Measurements from ENCODE around the gene NPL. TPM values are rescaled to one million over a fixed set of nuclear protein-coding genes. Genes with fewer than 3 reads are reported as not detected.

The NPL gene
- total RNA-seq, 1 donor from 2014 or later, result 9.1 TPM

DNA sequence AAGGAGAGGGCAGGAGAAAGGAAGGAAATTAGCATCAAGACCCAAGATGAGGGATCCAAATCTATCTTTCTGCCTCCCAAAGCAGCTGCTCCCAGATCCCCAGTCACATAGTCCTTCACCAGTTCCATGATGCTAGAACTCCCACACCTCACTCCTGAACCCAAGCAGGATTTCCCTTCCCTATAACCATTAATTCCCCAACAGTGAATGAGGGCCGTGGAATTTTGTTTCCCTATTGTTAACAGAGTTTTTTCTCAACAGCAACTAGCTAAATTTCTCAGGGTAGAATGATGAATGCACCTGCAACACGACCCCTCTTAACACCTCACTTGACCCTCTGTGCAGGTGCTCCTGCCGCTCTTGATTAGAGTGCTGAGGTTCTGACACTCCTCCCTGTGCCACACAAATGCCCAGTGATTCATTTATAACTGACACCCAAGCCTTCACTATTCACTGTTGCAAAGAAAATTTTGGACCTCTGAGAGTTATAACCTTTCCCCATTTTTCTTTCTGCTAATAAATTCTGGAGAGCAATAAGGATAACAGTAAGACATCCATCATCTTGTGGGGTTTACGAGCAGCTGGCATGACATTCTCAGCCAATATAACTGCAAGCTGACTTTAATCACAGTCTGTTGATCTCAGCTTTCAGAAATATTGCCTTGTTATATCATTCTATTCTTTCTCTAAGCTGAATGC lies 25.4 kb upstream of the NPL start:
- no peak overlapping the region for H3K4me3 Mint-ChIP-seq
- TF ChIP-seq, protein P1, sequence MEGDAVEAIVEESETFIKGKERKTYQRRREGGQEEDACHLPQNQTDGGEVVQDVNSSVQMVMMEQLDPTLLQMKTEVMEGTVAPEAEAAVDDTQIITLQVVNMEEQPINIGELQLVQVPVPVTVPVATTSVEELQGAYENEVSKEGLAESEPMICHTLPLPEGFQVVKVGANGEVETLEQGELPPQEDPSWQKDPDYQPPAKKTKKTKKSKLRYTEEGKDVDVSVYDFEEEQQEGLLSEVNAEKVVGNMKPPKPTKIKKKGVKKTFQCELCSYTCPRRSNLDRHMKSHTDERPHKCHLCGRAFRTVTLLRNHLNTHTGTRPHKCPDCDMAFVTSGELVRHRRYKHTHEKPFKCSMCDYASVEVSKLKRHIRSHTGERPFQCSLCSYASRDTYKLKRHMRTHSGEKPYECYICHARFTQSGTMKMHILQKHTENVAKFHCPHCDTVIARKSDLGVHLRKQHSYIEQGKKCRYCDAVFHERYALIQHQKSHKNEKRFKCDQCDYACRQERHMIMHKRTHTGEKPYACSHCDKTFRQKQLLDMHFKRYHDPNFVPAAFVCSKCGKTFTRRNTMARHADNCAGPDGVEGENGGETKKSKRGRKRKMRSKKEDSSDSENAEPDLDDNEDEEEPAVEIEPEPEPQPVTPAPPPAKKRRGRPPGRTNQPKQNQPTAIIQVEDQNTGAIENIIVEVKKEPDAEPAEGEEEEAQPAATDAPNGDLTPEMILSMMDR (conservative IDR thresholded peaks at IDR 0.05), result no peak

DNA sequence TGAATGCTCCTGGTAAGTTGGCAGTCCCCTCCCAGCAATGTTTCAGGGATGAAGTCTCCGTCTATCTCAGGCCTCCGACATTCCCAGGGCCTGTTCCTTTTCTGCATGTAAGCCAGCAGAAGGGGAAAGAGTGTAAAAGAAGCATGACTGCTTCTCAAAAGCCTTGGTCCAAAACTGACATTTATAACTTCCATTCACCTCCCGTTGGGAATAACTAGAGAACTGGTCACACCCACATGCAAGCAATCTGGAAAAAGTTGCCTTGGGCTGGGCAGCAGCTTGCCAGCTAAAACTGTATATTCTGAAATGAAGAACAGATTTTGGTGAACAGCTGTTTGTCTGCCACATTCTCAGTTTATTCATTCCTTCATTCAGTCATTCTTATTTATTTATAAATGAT lies 24.2 kb upstream of the NPL start:
- Mint-ChIP-seq H3K27me3 (ENCODE audit: low read depth) (no peaks in the 10 kb centered on the region), H3K4me1 (peaks cover 11% of the 10 kb centered on the region), H3K4me3 (no peak overlapping the region), H3K9me3 (peaks cover 5% of the 10 kb centered on the region), H3K27ac (ENCODE audit: unreplicated experiment) (no peak overlapping the region), H3K36me3 (ENCODE audit: low read depth) (peaks cover 5% of the 10 kb centered on the region)
- TF ChIP-seq, protein P1 (conservative IDR thresholded peaks at IDR 0.05), result no peak
- no peak for DNase-seq (ENCODE audit: low read depth, low spot score)

More for the DNA sequence above, 25.4 kb upstream of the NPL start:
- Mint-ChIP-seq H3K27me3 (ENCODE audit: low read depth) (no peaks in the 10 kb centered on the region), H3K27ac (ENCODE audit: unreplicated experiment) (no peak overlapping the region), H3K4me1 (peaks cover 11% of the 10 kb centered on the region), H3K9me3 (peaks cover 5% of the 10 kb centered on the region), H3K36me3 (ENCODE audit: low read depth) (peaks cover 5% of the 10 kb centered on the region)
- no peak for DNase-seq (ENCODE audit: low read depth, low spot score)

DNA sequence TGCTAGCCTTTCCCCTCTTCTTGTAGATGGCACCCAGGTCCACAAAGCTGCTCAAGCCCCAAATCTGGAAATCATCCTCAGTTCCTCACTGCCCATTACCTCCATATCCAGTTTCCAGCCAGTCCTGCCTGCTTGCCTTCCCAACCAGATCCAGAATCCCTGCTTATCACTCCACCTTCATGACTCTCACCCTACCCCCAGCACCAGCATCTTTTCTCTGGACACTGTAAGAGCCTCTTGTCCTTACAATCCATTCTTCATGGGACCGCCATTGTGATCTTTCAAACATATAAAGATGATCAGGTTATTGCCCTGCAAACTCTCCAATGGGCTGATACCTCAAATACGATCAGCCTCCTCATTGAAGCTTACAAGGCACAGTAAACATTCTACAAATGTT lies 23.5 kb upstream of the NPL start:
- H3K4me3 Mint-ChIP-seq, result no peak overlapping the region
- H3K27me3 Mint-ChIP-seq (ENCODE audit: low read depth), result no peaks in the 10 kb centered on the region
- H3K4me1 Mint-ChIP-seq, result peaks cover 11% of the 10 kb centered on the region

DNA sequence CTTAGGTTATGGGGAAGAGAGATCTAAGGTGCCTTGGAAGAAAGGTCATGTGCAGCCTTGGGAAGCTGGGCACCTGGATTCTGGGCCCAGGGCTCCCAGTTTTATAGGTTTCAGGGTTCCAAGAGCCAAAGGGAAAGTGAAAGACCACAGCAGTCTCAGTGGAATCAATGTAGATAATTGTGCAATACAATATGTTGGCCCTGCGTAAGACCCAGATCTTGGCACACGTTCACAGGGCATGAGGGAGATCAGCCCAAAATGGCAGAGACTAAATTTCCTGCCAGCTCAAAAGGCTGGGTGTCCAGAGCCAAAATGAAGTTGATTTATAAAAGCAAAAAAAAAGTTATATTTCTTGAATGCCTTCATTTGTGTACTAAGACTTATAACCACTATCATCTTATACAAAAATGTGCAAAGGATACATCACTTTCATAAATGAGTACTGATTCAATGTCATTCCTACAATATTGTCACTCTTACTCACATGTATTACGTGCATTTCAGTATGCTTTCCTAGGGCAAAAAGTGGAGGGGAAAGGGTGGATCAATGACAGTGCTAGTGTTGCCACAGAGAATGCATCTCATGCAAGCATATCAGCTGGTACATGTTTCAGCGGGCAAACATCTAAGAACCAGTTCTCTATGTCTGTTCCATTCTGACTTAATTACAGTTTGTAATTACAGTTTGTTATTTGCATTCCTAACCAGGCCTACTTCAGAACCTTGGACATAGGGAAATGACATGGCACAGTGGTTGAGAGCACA lies 22.5 kb upstream of the NPL start:
- DNase-seq (ENCODE audit: low read depth, low spot score), result no peak
- no peak overlapping the region for H3K27ac Mint-ChIP-seq (ENCODE audit: unreplicated experiment)
- TF ChIP-seq, protein P1 (conservative IDR thresholded peaks at IDR 0.05), result no peak
- H3K27me3 Mint-ChIP-seq (ENCODE audit: low read depth), result no peaks in the 10 kb centered on the region
- no peaks in the 10 kb centered on the region for H3K36me3 Mint-ChIP-seq (ENCODE audit: low read depth)
- H3K4me1 Mint-ChIP-seq, result peaks cover 11% of the 10 kb centered on the region
- no peak overlapping the region for H3K4me3 Mint-ChIP-seq
- H3K9me3 Mint-ChIP-seq, result no peaks in the 10 kb centered on the region

More for the DNA sequence above, 23.5 kb upstream of the NPL start:
- Mint-ChIP-seq H3K36me3 (ENCODE audit: low read depth) (peaks cover 5% of the 10 kb centered on the region), H3K9me3 (peaks cover 5% of the 10 kb centered on the region), H3K27ac (ENCODE audit: unreplicated experiment) (no peak overlapping the region)
- TF ChIP-seq, protein P1 (conservative IDR thresholded peaks at IDR 0.05), result no peak
- no peak for DNase-seq (ENCODE audit: low read depth, low spot score)

DNA sequence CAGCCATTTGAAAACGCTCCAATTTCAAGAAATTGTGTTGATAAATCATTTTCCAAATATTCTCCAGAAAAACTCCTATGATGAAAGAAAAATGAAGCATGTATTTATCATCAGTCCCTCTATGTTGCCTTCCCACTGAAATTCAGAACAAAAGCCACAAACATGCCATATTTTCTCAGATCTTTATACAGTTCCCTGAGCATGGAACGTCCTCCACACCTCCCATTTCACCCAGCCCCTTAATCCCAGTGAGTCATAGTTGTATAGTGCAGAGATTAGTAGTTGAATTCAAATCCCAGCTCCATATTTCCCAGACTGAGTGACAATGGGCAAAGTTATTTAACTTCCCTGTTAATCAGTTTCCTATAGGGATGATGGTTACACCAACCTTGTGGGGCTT lies 20.6 kb upstream of the NPL start:
- Mint-ChIP-seq H3K27me3 (ENCODE audit: low read depth) (no peaks in the 10 kb centered on the region), H3K4me1 (no peaks in the 10 kb centered on the region), H3K36me3 (ENCODE audit: low read depth) (no peaks in the 10 kb centered on the region), H3K4me3 (no peak overlapping the region), H3K9me3 (no peaks in the 10 kb centered on the region), H3K27ac (ENCODE audit: unreplicated experiment) (no peak overlapping the region)
- TF ChIP-seq, protein P1 (conservative IDR thresholded peaks at IDR 0.05), result no peak
- no peak for DNase-seq (ENCODE audit: low read depth, low spot score)

Measured in neural crest cell (in vitro differentiated cells).